ENCODE results near the gene VCAM1. TPM values are rescaled to one million over a fixed set of nuclear protein-coding genes. Genes with fewer than 3 reads are reported as not detected.

The VCAM1 gene
- polyA plus RNA-seq, 6 donors from 2014 or later = not detected

GRCh38 chr1:100734676-100735075, 15.1 kb downstream of the VCAM1 start:
- Mint-ChIP-seq H3K36me3 (no peaks in the 10 kb centered on the region), H3K4me3 (no peak overlapping the region), H3K9me3 (peaks cover 0 to 4% (median 0%) of the 10 kb centered on the region in 7 donors), H3K27me3 (no peaks in the 10 kb centered on the region), H3K4me1 (no peaks in the 10 kb centered on the region), H3K27ac (no peak overlapping the region)
- ATAC-seq (ENCODE audit: low read depth in 2 of 2) = no peak
- DNase-seq = no peak

GRCh38 chr1:100735244-100735643, 15.7 kb downstream of the VCAM1 start:
- H3K27ac Mint-ChIP-seq = no peak overlapping the region
- no peak overlapping the region for H3K4me3 Mint-ChIP-seq
- H3K27me3 Mint-ChIP-seq = no peaks in the 10 kb centered on the region
- peaks cover 0 to 4% (median 0%) of the 10 kb centered on the region in 7 donors for H3K9me3 Mint-ChIP-seq
- ATAC-seq (ENCODE audit: low read depth in 2 of 2) (no peak), DNase-seq (no peak)
- no peaks in the 10 kb centered on the region for H3K4me1 Mint-ChIP-seq
- no peaks in the 10 kb centered on the region for H3K36me3 Mint-ChIP-seq

DNA sequence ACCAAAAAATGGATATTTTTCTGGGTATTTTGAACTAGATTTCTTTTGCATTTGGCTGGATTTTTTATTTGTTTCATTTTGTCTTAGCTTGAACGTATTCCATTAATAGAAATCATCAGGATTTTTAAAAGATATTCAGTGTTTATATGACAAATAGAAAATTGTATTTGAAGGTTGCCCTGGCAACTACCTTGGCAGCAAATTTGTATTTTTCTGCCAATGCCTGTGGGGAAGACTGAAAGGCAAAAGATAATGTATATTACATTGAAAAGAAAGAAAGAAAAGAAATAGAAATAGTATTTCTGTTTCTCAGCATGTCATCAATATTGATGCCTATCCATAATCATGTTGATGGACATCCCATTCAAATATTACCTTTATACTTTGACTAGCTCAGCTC, 16.8 kb downstream of the VCAM1 start:
- no peaks in the 10 kb centered on the region for H3K36me3 Mint-ChIP-seq
- DNase-seq (no peak), ATAC-seq (ENCODE audit: low read depth in 2 of 2) (no peak)
- no peaks in the 10 kb centered on the region for H3K27me3 Mint-ChIP-seq
- no peak overlapping the region for H3K27ac Mint-ChIP-seq
- no peak overlapping the region for H3K4me3 Mint-ChIP-seq
- peaks cover 0 to 4% (median 0%) of the 10 kb centered on the region in 7 donors for H3K9me3 Mint-ChIP-seq
- no peaks in the 10 kb centered on the region for H3K4me1 Mint-ChIP-seq

GRCh38 chr1:100736746-100737145, 17.2 kb downstream of the VCAM1 start:
- Mint-ChIP-seq H3K9me3 (peaks cover 0 to 4% (median 0%) of the 10 kb centered on the region in 7 donors), H3K4me3 (no peak overlapping the region), H3K27ac (no peak overlapping the region), H3K27me3 (no peaks in the 10 kb centered on the region), H3K36me3 (no peaks in the 10 kb centered on the region), H3K4me1 (no peaks in the 10 kb centered on the region)
- no peak for ATAC-seq (ENCODE audit: low read depth in 2 of 2)
- DNase-seq = no peak

- Mint-ChIP-seq H3K36me3 (no peaks in the 10 kb centered on the region), H3K4me1 (no peaks in the 10 kb centered on the region), H3K4me3 (no peak overlapping the region), H3K9me3 (peaks cover 0 to 7% (median 2%) of the 10 kb centered on the region in 7 donors), H3K27me3 (peaks cover 0 to 7% (median 0%) of the 10 kb centered on the region in 3 donors), H3K27ac (no peak overlapping the region)
- no peak for DNase-seq
- ATAC-seq (ENCODE audit: low read depth in 2 of 2) = no peak
Observed at GRCh38 chr1:100746542-100746932, 27.0 kb downstream of the VCAM1 start.

DNA sequence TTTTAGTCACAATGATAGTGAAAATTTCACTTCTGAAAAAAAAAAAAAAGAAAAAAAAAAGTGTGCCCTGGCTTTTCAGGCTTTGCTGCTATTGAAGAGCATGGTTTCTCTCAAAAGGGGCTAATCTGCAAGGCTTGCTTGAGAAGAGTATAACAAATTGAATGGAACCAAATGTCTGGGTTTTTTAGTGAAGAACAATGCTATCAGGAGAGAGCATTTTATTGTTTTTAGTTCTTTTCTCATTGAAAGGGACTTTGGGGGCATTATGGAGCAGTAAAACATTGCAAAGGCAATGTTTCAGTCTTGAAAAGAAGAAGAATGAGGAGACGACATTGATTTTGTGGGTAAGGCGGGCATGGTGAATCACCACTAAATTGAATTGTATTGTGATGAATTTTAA, 28.2 kb downstream of the VCAM1 start:
- Mint-ChIP-seq H3K4me1 (no peaks in the 10 kb centered on the region), H3K36me3 (no peaks in the 10 kb centered on the region), H3K27ac (no peak overlapping the region), H3K9me3 (peaks cover 0 to 7% (median 2%) of the 10 kb centered on the region in 7 donors), H3K4me3 (no peak overlapping the region), H3K27me3 (peaks cover 0 to 7% (median 0%) of the 10 kb centered on the region in 3 donors)
- DNase-seq (no peak), ATAC-seq (ENCODE audit: low read depth in 2 of 2) (no peak)

GRCh38 chr1:100750005-100750885, 30.7 kb downstream of the VCAM1 start:
- no peaks in the 10 kb centered on the region for H3K4me1 Mint-ChIP-seq
- peaks cover 0 to 8% (median 0%) of the 10 kb centered on the region in 3 donors for H3K27me3 Mint-ChIP-seq
- H3K27ac Mint-ChIP-seq = no peak overlapping the region
- ATAC-seq (ENCODE audit: low read depth in 2 of 2) = no peak
- no peaks in the 10 kb centered on the region for H3K36me3 Mint-ChIP-seq
- H3K4me3 Mint-ChIP-seq = no peak overlapping the region
- no peak for DNase-seq
- H3K9me3 Mint-ChIP-seq = peaks cover 0 to 7% (median 2%) of the 10 kb centered on the region in 7 donors

GRCh38 chr1:100752791-100753190, 33.2 kb downstream of the VCAM1 start:
- DNase-seq (no peak), ATAC-seq (ENCODE audit: low read depth in 2 of 2) (no peak)
- H3K27me3 Mint-ChIP-seq = peaks cover 0 to 10% (median 9%) of the 10 kb centered on the region in 3 donors
- H3K4me3 Mint-ChIP-seq = no peak overlapping the region
- no peaks in the 10 kb centered on the region for H3K4me1 Mint-ChIP-seq
- no peak overlapping the region for H3K27ac Mint-ChIP-seq
- peaks cover 0 to 7% (median 2%) of the 10 kb centered on the region in 7 donors for H3K9me3 Mint-ChIP-seq
- H3K36me3 Mint-ChIP-seq = no peaks in the 10 kb centered on the region

DNA sequence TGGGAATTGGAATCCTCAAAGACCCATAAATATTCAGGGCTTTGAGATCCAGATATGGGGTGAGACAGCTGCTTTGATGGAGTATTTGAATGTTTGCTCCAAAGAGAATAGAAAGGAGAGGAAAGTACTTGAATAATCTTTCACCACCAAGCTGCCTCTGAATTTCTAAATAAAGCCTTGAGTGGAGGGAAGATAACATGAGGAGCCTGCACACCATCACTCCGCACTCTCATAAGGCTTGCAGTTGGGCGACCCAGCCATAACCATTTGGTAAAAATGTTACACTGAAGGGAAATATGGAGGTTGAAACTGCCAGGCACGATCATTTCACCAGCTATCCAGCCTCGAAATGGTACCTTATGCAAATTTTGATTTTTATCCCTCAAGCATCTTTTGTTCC, 38.4 kb downstream of the VCAM1 start:
- DNase-seq = no peak
- Mint-ChIP-seq H3K27ac (no peak overlapping the region), H3K4me1 (no peaks in the 10 kb centered on the region), H3K36me3 (no peaks in the 10 kb centered on the region), H3K27me3 (peaks cover 6 to 10% (median 9%) of the 10 kb centered on the region in 3 donors), H3K9me3 (peaks cover 0 to 2% (median 0%) of the 10 kb centered on the region in 7 donors), H3K4me3 (no peak overlapping the region)
- ATAC-seq (ENCODE audit: low read depth in 2 of 2) = no peak

DNA sequence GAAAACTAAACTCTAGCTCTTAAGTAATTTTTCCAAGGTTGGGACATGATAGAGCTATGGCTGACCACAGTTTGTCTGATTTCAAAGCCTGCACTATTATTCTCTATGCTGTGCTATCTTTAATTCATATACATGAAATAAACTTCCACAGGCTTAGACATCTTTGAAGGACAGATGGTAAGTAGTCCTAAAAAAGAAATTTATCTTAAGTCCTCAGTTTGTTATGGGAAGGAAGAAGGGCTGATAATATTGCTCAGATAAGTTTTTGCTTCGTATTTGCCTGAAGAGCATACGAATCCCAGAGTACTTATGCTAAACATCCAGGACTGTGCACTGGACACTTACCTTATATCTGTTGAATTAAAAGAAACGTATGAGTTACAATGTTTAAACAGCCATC, 39.6 kb downstream of the VCAM1 start:
- H3K27me3 Mint-ChIP-seq = peaks cover 9 to 10% (median 10%) of the 10 kb centered on the region in 3 donors
- DNase-seq (no peak), ATAC-seq (ENCODE audit: low read depth in 2 of 2) (no peak)
- no peak overlapping the region for H3K4me3 Mint-ChIP-seq
- no peaks in the 10 kb centered on the region for H3K9me3 Mint-ChIP-seq
- H3K36me3 Mint-ChIP-seq = no peaks in the 10 kb centered on the region
- no peak overlapping the region for H3K27ac Mint-ChIP-seq
- H3K4me1 Mint-ChIP-seq = no peaks in the 10 kb centered on the region

DNA sequence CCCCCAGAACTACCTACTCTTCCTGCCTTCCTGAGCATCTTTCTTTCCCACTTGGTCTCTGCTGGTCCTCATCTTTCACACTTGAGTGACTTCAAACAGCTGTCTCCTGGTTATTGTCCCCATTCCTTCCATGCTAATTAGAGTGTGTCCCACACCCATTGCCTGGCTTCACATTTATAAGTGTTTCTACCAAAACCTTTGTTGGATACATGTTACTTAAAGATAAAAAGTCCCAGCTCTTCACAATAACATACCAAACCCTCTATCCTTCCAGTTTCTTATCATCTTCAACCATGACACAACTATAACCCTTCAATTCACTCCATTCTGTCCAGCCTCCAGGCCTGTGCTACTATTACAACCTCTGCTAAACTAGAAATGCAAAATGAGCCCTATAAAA, 41.0 kb downstream of the VCAM1 start:
- Mint-ChIP-seq H3K27me3 (peaks cover 6 to 16% (median 9%) of the 10 kb centered on the region in 3 donors), H3K27ac (no peak overlapping the region), H3K4me1 (no peaks in the 10 kb centered on the region), H3K4me3 (no peak overlapping the region), H3K36me3 (no peaks in the 10 kb centered on the region), H3K9me3 (no peaks in the 10 kb centered on the region)
- ATAC-seq (ENCODE audit: low read depth in 2 of 2) (no peak), DNase-seq (no peak)

GRCh38 chr1:100762461-100762860, 42.9 kb downstream of the VCAM1 start:
- no peak overlapping the region for H3K27ac Mint-ChIP-seq
- no peaks in the 10 kb centered on the region for H3K4me1 Mint-ChIP-seq
- no peaks in the 10 kb centered on the region for H3K36me3 Mint-ChIP-seq
- H3K4me3 Mint-ChIP-seq = no peak overlapping the region
- DNase-seq = no peak
- peaks cover 0 to 3% (median 0%) of the 10 kb centered on the region in 7 donors for H3K9me3 Mint-ChIP-seq
- peaks cover 0 to 16% (median 0%) of the 10 kb centered on the region in 3 donors for H3K27me3 Mint-ChIP-seq
- no peak for ATAC-seq (ENCODE audit: low read depth in 2 of 2)

DNA sequence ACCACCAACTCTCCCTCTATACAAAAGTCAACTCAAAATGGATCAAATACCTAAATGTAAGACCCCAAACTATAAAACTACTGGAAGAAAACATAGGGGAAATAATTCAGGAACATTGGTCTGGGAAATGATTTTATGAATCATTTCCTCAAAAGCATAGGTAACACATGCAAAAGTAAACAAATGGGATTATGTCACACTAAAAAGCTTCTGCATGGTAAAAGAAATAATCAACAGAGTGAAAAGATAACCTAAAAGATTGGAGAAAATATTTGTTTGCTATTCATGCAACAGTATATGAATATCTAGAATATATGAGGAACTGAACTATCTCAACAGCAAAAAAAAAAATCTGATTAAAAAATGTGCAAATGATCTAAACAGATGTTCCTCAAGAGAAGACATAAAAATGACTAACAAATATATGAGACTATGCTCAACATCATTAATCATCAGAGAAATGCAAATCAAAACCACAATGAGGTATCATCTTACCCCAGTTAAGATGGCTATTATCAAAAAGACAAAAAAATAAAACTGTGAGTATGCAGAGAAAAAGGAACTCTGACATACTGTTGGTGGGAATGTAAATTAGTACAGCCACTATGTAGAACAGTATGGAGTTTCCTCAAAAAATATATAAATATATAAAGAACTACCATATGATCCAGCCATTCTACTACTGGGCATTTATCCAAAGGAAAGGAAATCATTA, 47.8 kb downstream of the VCAM1 start:
- peaks cover 0 to 10% (median 0%) of the 10 kb centered on the region in 3 donors for H3K27me3 Mint-ChIP-seq
- no peak overlapping the region for H3K4me3 Mint-ChIP-seq
- H3K4me1 Mint-ChIP-seq = no peaks in the 10 kb centered on the region
- H3K27ac Mint-ChIP-seq = no peak overlapping the region
- no peaks in the 10 kb centered on the region for H3K36me3 Mint-ChIP-seq
- peaks cover 0 to 4% (median 0%) of the 10 kb centered on the region in 7 donors for H3K9me3 Mint-ChIP-seq
- DNase-seq (no peak), ATAC-seq (ENCODE audit: low read depth in 2 of 2) (no peak)

DNA sequence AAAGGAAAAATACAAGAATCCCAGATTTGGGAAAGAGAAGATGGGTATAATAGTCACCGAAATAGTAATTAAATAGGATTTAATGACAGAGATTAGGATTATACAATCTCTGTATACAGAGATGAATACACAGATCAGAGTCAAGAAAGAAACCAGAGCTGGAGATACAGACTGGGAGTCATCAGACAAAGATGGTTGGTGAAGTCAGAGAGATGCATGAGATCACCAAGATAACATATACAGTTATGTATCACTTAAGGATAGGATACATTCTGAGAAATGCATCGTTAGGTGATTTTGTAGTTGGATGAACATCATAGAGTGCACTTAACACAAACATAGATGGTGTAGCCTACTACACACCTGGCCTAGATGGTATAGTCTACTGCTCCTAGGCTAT, 49.8 kb downstream of the VCAM1 start:
- Mint-ChIP-seq H3K36me3 (no peaks in the 10 kb centered on the region), H3K27me3 (peaks cover 0 to 4% (median under 1%) of the 10 kb centered on the region in 3 donors), H3K27ac (no peak overlapping the region), H3K4me3 (no peak overlapping the region), H3K4me1 (no peaks in the 10 kb centered on the region), H3K9me3 (peaks cover 0 to 4% (median 0%) of the 10 kb centered on the region in 7 donors)
- ATAC-seq (ENCODE audit: low read depth in 2 of 2) (no peak), DNase-seq (no peak)

Measured in naive B cell (primary cell).